Retina (tissue), 1 donor: ENCODE results near the gene ST7.

Source experiments
- DNase-seq: peaks from one replicate; pipeline ENCODE4 v3.0.0-alpha.2; 2016

The ST7 gene

GRCh38 chr7:117069379-117069778 lies 116.1 kb downstream of the ST7 start:
- DNase-seq = no peak

GRCh38 chr7:117071551-117071950 lies 118.2 kb downstream of the ST7 start:
- no peak for DNase-seq

- peak; percentile 52 for DNase-seq
Measured at GRCh38 chr7:117072620-117073118, 119.4 kb downstream of the ST7 start.

GRCh38 chr7:117074378-117074777 lies 121.1 kb downstream of the ST7 start:
- DNase-seq = no peak

- DNase-seq = no peak
Measured at GRCh38 chr7:117075934-117076333, 122.6 kb downstream of the ST7 start.

GRCh38 chr7:117076426-117076943 lies 123.2 kb downstream of the ST7 start:
- DNase-seq = no peak

GRCh38 chr7:117077658-117078057 lies 124.4 kb downstream of the ST7 start:
- no peak for DNase-seq

GRCh38 chr7:117082647-117083046 lies 129.3 kb downstream of the ST7 start:
- no peak for DNase-seq

- DNase-seq = no peak
Measured at GRCh38 chr7:117083648-117084047, 130.3 kb downstream of the ST7 start.

GRCh38 chr7:117084286-117084685 lies 131.0 kb downstream of the ST7 start:
- no peak for DNase-seq

- DNase-seq = no peak
Measured at GRCh38 chr7:117085275-117085674, 132.0 kb downstream of the ST7 start.

GRCh38 chr7:117085769-117086463 lies 132.6 kb downstream of the ST7 start:
- no peak for DNase-seq

GRCh38 chr7:117086788-117087187 lies 133.5 kb downstream of the ST7 start:
- no peak for DNase-seq

GRCh38 chr7:117087639-117088396 lies 134.5 kb downstream of the ST7 start:
- no peak for DNase-seq

- no peak for DNase-seq
Measured at GRCh38 chr7:117088623-117089194, 135.4 kb downstream of the ST7 start.

- no peak for DNase-seq
Measured at GRCh38 chr7:117090791-117091190, 137.5 kb downstream of the ST7 start.

GRCh38 chr7:117091721-117092120 lies 138.4 kb downstream of the ST7 start:
- DNase-seq = no peak

- DNase-seq = no peak
Measured at GRCh38 chr7:117092785-117093184, 139.5 kb downstream of the ST7 start.

GRCh38 chr7:117094457-117094856 lies 141.2 kb downstream of the ST7 start:
- DNase-seq = no peak

GRCh38 chr7:117095055-117095454 lies 141.8 kb downstream of the ST7 start:
- DNase-seq = no peak

- DNase-seq = peak; percentile 29
Measured at GRCh38 chr7:117096330-117096729, 143.0 kb downstream of the ST7 start.

- no peak for DNase-seq
Measured at GRCh38 chr7:117096942-117097341, 143.6 kb downstream of the ST7 start.

- DNase-seq = no peak
Measured at GRCh38 chr7:117097860-117098259, 144.6 kb downstream of the ST7 start.

GRCh38 chr7:117098457-117098856 lies 145.2 kb downstream of the ST7 start:
- no peak for DNase-seq
